GM12801 (cell line): ENCODE measurements around the gene KRTAP4-16.
"Not testable (repeated sequence)": the region's sequence is repeated elsewhere in the genome, so short reads cannot be mapped to it uniquely, and the experiment has no call there.

ENCODE experiments used
- TF ChIP-seq, protein P1 (sequence below): IDR thresholded peaks from one replicate; pipeline ENCODE4 v1.5.1; 2011; ENCODE audit warnings: control low read depth; ENCODE audit not compliant: insufficient read length; ENCODE audit errors: extremely low read depth

The KRTAP4-16 gene

DNA sequence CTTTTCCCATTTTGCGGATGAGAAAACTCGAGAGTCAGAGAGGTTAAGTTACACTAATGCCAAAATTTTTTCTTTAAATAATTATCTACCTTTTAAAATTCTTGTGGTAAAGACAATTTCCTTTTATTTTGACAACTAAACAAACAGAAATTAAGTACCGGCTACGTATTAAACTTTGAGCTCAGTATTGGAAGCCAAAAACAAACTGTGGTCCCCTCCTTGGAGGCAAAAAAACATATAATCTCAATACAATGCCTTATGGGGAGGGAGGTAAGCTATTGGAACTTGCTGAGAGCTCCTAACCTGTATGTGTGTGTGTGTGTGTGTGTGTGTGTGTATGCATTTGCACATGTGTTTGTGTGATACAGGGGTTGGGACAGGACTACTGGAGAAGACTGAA lies 38.6 kb downstream of the KRTAP4-16 start:
- TF ChIP-seq, protein P1, sequence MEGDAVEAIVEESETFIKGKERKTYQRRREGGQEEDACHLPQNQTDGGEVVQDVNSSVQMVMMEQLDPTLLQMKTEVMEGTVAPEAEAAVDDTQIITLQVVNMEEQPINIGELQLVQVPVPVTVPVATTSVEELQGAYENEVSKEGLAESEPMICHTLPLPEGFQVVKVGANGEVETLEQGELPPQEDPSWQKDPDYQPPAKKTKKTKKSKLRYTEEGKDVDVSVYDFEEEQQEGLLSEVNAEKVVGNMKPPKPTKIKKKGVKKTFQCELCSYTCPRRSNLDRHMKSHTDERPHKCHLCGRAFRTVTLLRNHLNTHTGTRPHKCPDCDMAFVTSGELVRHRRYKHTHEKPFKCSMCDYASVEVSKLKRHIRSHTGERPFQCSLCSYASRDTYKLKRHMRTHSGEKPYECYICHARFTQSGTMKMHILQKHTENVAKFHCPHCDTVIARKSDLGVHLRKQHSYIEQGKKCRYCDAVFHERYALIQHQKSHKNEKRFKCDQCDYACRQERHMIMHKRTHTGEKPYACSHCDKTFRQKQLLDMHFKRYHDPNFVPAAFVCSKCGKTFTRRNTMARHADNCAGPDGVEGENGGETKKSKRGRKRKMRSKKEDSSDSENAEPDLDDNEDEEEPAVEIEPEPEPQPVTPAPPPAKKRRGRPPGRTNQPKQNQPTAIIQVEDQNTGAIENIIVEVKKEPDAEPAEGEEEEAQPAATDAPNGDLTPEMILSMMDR = no peak

DNA sequence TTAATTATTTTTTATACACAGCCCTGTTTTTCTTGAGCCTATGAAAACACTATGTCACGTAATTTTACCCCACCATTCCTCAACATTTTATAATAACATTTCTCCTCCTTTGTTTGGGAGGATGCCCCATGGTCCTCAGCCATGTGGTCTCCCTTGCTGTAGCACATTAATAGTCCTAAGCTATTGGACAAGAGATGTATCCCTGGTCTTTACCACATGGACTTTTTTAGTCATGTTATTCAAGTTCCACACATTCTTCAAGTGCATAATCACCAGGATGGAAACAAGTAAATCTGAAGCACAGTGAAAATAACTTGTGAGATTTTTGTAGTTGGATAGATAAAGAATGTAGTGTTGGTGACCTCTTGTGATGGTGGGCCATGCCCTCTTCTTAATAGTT lies 40.0 kb downstream of the KRTAP4-16 start:
- TF ChIP-seq, protein P1 = no peak

GRCh38 chr17:41060052-41060604 lies 41.9 kb downstream of the KRTAP4-16 start, which contains the start of gene KRTAP2-3:
KRTAP2-3 (minus strand) TSS chr17:41060114; CDS start chr17:41060050, 64 bp downstream.
- TF ChIP-seq, protein P1 = no peak

DNA sequence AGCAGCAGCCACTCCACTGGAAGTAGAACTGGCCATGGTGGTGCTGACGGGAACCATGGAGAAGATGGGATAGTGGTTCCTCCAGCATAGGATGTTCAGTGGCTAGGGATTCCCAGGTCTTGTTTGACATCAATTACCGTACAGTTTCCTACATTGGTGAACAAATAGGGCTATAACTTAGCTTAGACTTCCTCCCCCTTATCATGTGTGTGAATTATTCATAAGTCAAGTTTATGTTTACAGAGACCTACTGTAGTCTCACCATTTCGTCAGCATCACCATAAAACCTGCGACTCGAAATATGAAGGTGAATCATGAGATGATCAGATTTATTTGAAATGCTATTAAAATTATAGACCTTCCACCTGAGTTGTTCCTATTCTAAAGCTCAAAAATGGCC lies 43.3 kb downstream of the KRTAP4-16 start:
- TF ChIP-seq, protein P1 = no peak

DNA sequence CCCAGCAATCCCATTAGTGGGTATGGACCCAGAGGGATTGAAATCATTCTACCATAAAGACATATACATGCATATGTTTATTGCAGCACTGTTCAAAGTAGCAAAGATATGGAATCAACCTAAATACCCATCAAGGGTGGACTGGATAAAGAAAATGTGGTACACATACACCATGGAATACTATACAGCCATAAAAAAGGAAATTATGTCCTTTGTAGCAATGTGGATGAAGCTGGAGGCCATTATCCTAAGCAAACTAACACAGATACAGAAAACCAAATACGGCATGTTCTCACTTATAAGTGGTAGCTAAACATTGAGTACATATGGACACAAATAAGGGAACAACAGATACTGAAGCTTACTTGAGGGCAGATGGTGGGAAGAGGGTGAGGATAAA lies 44.5 kb downstream of the KRTAP4-16 start:
- TF ChIP-seq, protein P1 = no peak

GRCh38 chr17:41055130-41055529 lies 46.9 kb downstream of the KRTAP4-16 start, which contains the start of gene KRTAP2-2:
KRTAP2-2 (minus strand) TSS chr17:41055230; CDS start chr17:41055211, 19 bp downstream.
- TF ChIP-seq, protein P1 = not testable (repeated sequence)

DNA sequence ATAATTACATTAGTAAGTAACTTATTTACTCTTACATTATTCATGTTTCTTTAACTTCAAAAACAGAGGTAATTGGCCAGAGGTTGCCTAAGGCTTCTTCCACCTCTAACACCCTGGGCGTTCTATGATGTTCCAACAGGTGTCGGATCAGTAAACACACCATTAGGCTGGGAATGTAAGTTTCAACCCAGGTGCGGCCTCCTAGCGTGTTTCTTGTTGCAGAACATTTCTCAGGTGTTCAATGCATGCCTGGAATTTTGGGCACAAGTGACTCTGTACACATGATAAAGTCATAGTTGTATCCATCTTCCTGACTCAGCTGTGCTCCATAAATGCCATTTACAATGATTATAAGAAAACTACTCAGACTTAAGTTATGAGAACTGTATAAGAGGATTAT lies 48.0 kb downstream of the KRTAP4-16 start:
- TF ChIP-seq, protein P1 = no peak
